ENCODE measurements around the gene ZNF740. TPM values are rescaled to one million over a fixed set of nuclear protein-coding genes. Genes with fewer than 3 reads are reported as not detected.

Gene ZNF740
- total RNA-seq, 1 experiment from 2014 or later, result 49.7 TPM

GRCh38 chr12:53170876-53171724 lies 9.4 kb upstream of the ZNF740 start:
- Histone ChIP-seq H3K4me2 (ENCODE audit: low read length) (peak overlapping the region; percentile 49), H3K9me3 (ENCODE audit: control insufficient read depth in 1 of 2, insufficient read depth in 1 of 2, low read depth in 1 of 2, low read length in 2 of 2) (no peaks in the 10 kb centered on the region), H3K27me3 (ENCODE audit: insufficient read depth, low read length) (no peaks in the 10 kb centered on the region), H3K4me1 (ENCODE audit: control insufficient read depth in 1 of 2, insufficient read depth in 2 of 2, low read length in 2 of 2) (peaks cover 21 to 45% of the 10 kb centered on the region in 2 experiments; a peak in 3 of 4 replicates), H3K9me2 (ENCODE audit: insufficient read depth) (no peaks in the 10 kb centered on the region), H4K20me1 (ENCODE audit: insufficient read depth) (no peaks in the 10 kb centered on the region), H3K79me2 (ENCODE audit: insufficient read depth, low read length) (no peaks in the 10 kb centered on the region), H3K36me3 (ENCODE audit: control insufficient read depth in 1 of 2, insufficient read depth in 2 of 2, low read length in 2 of 2) (no peaks in the 10 kb centered on the region), H3K9ac (ENCODE audit: low read length) (no peak overlapping the region), H3K27ac (ENCODE audit: low read depth, low read length) (no peak overlapping the region), H3K4me3 (replicated peaks in 1 of 2; ENCODE audit: low read depth in 1 of 2, low read length in 2 of 2) (no peak overlapping the region), H2AFZ (ENCODE audit: low read depth, low read length, poor library complexity, severe bottlenecking) (no peak overlapping the region)
- intact Hi-C loops (cut with micrococcal nuclease), result no loop called here
- ChIA-PET POLR2A (interaction anchor here (1.2 kb wide), 1 partner anchor 9 kb away, joined by 3 read pairs; the partner anchor contains the start of genes CSAD and ZNF740), CTCF (interaction anchor here (0.8 to 1.3 kb wide), 2 partner anchors 12 to 18 kb away, joined by 3 to 9 read pairs; no protein-coding TSS in a partner anchor), RAD21 (ENCODE audit: low non-redundant PET in 1 of 2, low total read pairs in 2 of 2, uncharacterized antibody in 2 of 2, unreplicated experiment in 2 of 2) (no interaction called here)
- no peak for TF ChIP-seq FOSL1 (IDR thresholded peaks at IDR 0.05; ENCODE audit: low read depth)
- no peak for TF ChIP-seq SP1 (IDR thresholded peaks at IDR 0.05; ENCODE audit: low read depth)
- no peak for TF ChIP-seq EZH2 (IDR thresholded peaks at IDR 0.05)
- TF ChIP-seq ZFX (IDR thresholded peaks at IDR 0.05), result no peak
- TF ChIP-seq ZNF274 (IDR thresholded peaks at IDR 0.05; ENCODE audit: low read depth, low read length), result no peak
- TF ChIP-seq ATF3 (IDR thresholded peaks at IDR 0.05), result no peak
- no peak for ATAC-seq
- BruUV-seq (replicated peaks), result no TSS peak
- DNase-seq (ENCODE audit: low read depth, low spot score), result no peak

- ChIA-PET RAD21 (ENCODE audit: low non-redundant PET in 1 of 2, low total read pairs in 2 of 2, uncharacterized antibody in 2 of 2, unreplicated experiment in 2 of 2) (no interaction called here), CTCF (interaction anchor here (1.3 to 2.0 kb wide), 3 partner anchors 12 to 118 kb away, joined by 3 to 9 read pairs (median 7); no protein-coding TSS in a partner anchor), POLR2A (no interaction called here)
- H3K4me1 ChIP-seq (ENCODE audit: control insufficient read depth in 1 of 2, insufficient read depth in 2 of 2, low read length in 2 of 2), result peaks cover 21 to 45% of the 10 kb centered on the region in 2 experiments; a peak in 3 of 4 replicates
- H3K27me3 ChIP-seq (ENCODE audit: insufficient read depth, low read length), result no peaks in the 10 kb centered on the region
- no peaks in the 10 kb centered on the region for H3K36me3 ChIP-seq (ENCODE audit: control insufficient read depth in 1 of 2, insufficient read depth in 2 of 2, low read length in 2 of 2)
- TF ChIP-seq EGR1 (IDR thresholded peaks at IDR 0.05; ENCODE audit: low read depth), result no peak
- peak; percentile 64 for TF ChIP-seq TCF7L2 (IDR thresholded peaks at IDR 0.05; ENCODE audit: borderline replicate concordance, extremely low read depth, insufficient read depth, insufficient read length)
- H3K9ac ChIP-seq (ENCODE audit: low read length), result no peak overlapping the region
- H4K20me1 ChIP-seq (ENCODE audit: insufficient read depth), result no peaks in the 10 kb centered on the region
- H3K79me2 ChIP-seq (ENCODE audit: insufficient read depth, low read length), result no peaks in the 10 kb centered on the region
- no peaks in the 10 kb centered on the region for H3K9me3 ChIP-seq (ENCODE audit: control insufficient read depth in 1 of 2, insufficient read depth in 1 of 2, low read depth in 1 of 2, low read length in 2 of 2)
- H3K9me2 ChIP-seq (ENCODE audit: insufficient read depth), result no peaks in the 10 kb centered on the region
- DNase-seq (ENCODE audit: low read depth, low spot score) (no peak), ATAC-seq (no peak)
- no TSS peak for BruUV-seq (replicated peaks)
- no peak overlapping the region for H2AFZ ChIP-seq (ENCODE audit: low read depth, low read length, poor library complexity, severe bottlenecking)
- H3K4me3 ChIP-seq (replicated peaks in 1 of 2; ENCODE audit: low read depth in 1 of 2, low read length in 2 of 2), result no peak overlapping the region
- peak overlapping the region; percentile 49 for H3K4me2 ChIP-seq (ENCODE audit: low read length)
- intact Hi-C loops (cut with micrococcal nuclease), result no loop called here
- no peak overlapping the region for H3K27ac ChIP-seq (ENCODE audit: low read depth, low read length)
These were observed 8.7 kb upstream of the ZNF740 start for GRCh38 chr12:53171725-53172329.
